Eye (tissue), 1 donor: ENCODE measurements around the gene NUP37.
"Not testable (repeated sequence)": the region's sequence is repeated elsewhere in the genome, so short reads cannot be mapped to it uniquely, and the experiment has no call there.

Experiments
- DNase-seq: peaks from one replicate; pipeline ENCODE4 v3.0.0-alpha.2; 2015

NUP37 gene

GRCh38 chr12:102119674-102120563 lies at the start of gene NUP37, which contains the start of gene PARPBP:
TSS of gene NUP37 (minus strand) at chr12:102120114. CDS start at chr12:102118518, 1,596 bp downstream.
TSS of gene PARPBP (plus strand) at chr12:102120183. CDS start at chr12:102123889, 3,706 bp downstream.
- DNase-seq = peak; percentile 96

- DNase-seq = no peak
Measured at GRCh38 chr12:102167821-102168604, 48.1 kb upstream of the NUP37 start.

GRCh38 chr12:102163383-102163782 lies 43.5 kb upstream of the NUP37 start:
- no peak for DNase-seq

- not testable (repeated sequence) for DNase-seq
Measured at GRCh38 chr12:102155206-102155605, 35.3 kb upstream of the NUP37 start.

GRCh38 chr12:102147062-102147587 lies 27.2 kb upstream of the NUP37 start:
- DNase-seq = not testable (repeated sequence)

- peak; percentile 33 for DNase-seq
Measured at GRCh38 chr12:102144221-102144620, 24.3 kb upstream of the NUP37 start.

- DNase-seq = not testable (repeated sequence)
Measured at GRCh38 chr12:102142866-102143373, 23.0 kb upstream of the NUP37 start.

GRCh38 chr12:102137619-102138018 lies 17.7 kb upstream of the NUP37 start:
- DNase-seq = not testable (repeated sequence)

GRCh38 chr12:102131442-102131841 lies 11.5 kb upstream of the NUP37 start:
- not testable (repeated sequence) for DNase-seq

- DNase-seq = not testable (repeated sequence)
Measured at GRCh38 chr12:102130720-102131119, 10.8 kb upstream of the NUP37 start.

- DNase-seq = not testable (repeated sequence)
Measured at GRCh38 chr12:102121328-102121727, 1.4 kb upstream of the NUP37 start.

GRCh38 chr12:102120886-102121285 lies 972 bp upstream of the NUP37 start:
- peak; percentile 11 for DNase-seq

GRCh38 chr12:102120564-102120873 lies 605 bp upstream of the NUP37 start:
- DNase-seq = no peak

GRCh38 chr12:102118874-102119273 lies 1.0 kb downstream of the NUP37 start:
- DNase-seq = no peak

GRCh38 chr12:102116392-102116791 lies 3.5 kb downstream of the NUP37 start:
- no peak for DNase-seq

- no peak for DNase-seq
Measured at GRCh38 chr12:102114212-102114611, 5.7 kb downstream of the NUP37 start.

GRCh38 chr12:102110782-102111181 lies 9.1 kb downstream of the NUP37 start:
- no peak for DNase-seq

- DNase-seq = no peak
Measured at GRCh38 chr12:102107970-102108369, 11.9 kb downstream of the NUP37 start.

- DNase-seq = no peak
Measured at GRCh38 chr12:102106905-102107304, 13.0 kb downstream of the NUP37 start.

- no peak for DNase-seq
Measured at GRCh38 chr12:102096855-102097254, 23.1 kb downstream of the NUP37 start.

- peak; percentile 52 for DNase-seq
Measured at GRCh38 chr12:102095677-102096263, 24.1 kb downstream of the NUP37 start.

GRCh38 chr12:102093319-102093718 lies 26.6 kb downstream of the NUP37 start:
- peak; percentile 6 for DNase-seq
